Testis (tissue), 3 donors: ENCODE results near the gene FHIT. TPM values are rescaled to one million over a fixed set of nuclear protein-coding genes. Genes with fewer than 3 reads are reported as not detected.

Experiments
- DNase-seq: peaks from one replicate; pipeline ENCODE4 v3.0.0-alpha.2; 2019
- H3K27ac ChIP-seq, 2 donors: fragments of 200-600 bp; sonication (generic); one replicate each; pipeline ENCODE4 v1.5.1; 2019
- H3K27me3 ChIP-seq: fragments of 200-600 bp; sonication (generic); one replicate; pipeline ENCODE4 v1.5.1; 2019
- H3K36me3 ChIP-seq: fragments of 200-600 bp; sonication (generic); one replicate; pipeline ENCODE4 v1.5.1; 2017; ENCODE audit warnings: low read depth; ENCODE audit errors: missing control alignments
- H3K4me1 ChIP-seq: fragments of 200-600 bp; sonication (generic); one replicate; pipeline ENCODE4 v1.5.1; 2019
- H3K4me3 ChIP-seq, 2 donors: fragments of 200-600 bp; sonication (generic); one replicate each; pipeline ENCODE4 v1.5.1; 2017 to 2019
- H3K9me3 ChIP-seq: fragments of 200-600 bp; sonication (generic); one replicate; pipeline ENCODE4 v1.5.1; 2017
- CTCF ChIP-seq, 3 experiments: fragments of 450-650 bp in 2 of 3; fragments of 200-600 bp in 1 of 3; sonication (generic) in 1 of 3; IDR thresholded peaks; one replicate each; pipeline ENCODE4 v1.5.1; 2016 to 2019; ENCODE audit warnings: antibody characterized with exemption in 3 of 3, mild to moderate bottlenecking in 2 of 3, moderate library complexity in 1 of 3
- POLR2A ChIP-seq: fragments of 450-650 bp; IDR thresholded peaks from one replicate; pipeline ENCODE4 v1.6.1; 2017; ENCODE audit warnings: antibody characterized with exemption, mild to moderate bottlenecking, moderate library complexity
- WGBS, 2 donors: methylation state at CpG; one replicate each; pipeline ENCODE4 v1.1.5; 2018; 5-methylcytosine and 5-hydroxymethylcytosine counted together
- intact Hi-C: fragments of 100-400 bp; cut with DNase I; formaldehyde crosslinking; loops from one replicate; pipeline ENCODE4 v1.15.1; 2023; ENCODE audit warnings: low total_unique reads
- polyA plus RNA-seq: library from polyadenylated mRNA; stranded (reverse); fragments of 350-450 nt; fragmentation: Illumina TruSeq; extraction: RNeasy Lipid Tissue Mini Kit (QIAGEN cat#74804); gene quantifications from one replicate; pipeline ENCODE4 v1.2.3, GENCODE V29; 2014; ENCODE audit warnings: low read depth, low replicate concordance; ENCODE audit not compliant: insufficient read depth
- total RNA-seq, 2 donors: library from RNA; depleted of rRNA; stranded (reverse); fragments of >200 nt; gene quantifications; one replicate each; pipeline ENCODE4 v1.2.3, GENCODE V29; 2016

Gene FHIT
- total and polyA plus RNA-seq, 3 donors from 2014 or later = 10.1 to 29.6 (median 15.5) TPM

GRCh38 chr3:61065451-61066011, 185.7 kb downstream of the FHIT start:
- Histone ChIP-seq H3K4me1 (no peaks in the 10 kb centered on the region), H3K36me3 (no peaks in the 10 kb centered on the region), H3K9me3 (no peaks in the 10 kb centered on the region), H3K27ac (no peak overlapping the region), H3K27me3 (no peaks in the 10 kb centered on the region), H3K4me3 (no peak overlapping the region)
- no peak for DNase-seq
- 60 to 81% methylated on average over 3 of the region's 3 CpGs for WGBS, 2 donors
- TF ChIP-seq CTCF (IDR thresholded peaks at IDR 0.05) (no peak), POLR2A (no peak)
- intact Hi-C loops = no loop called here

- no peak overlapping the region for H3K27ac ChIP-seq
- DNase-seq = no peak
- H3K4me1 ChIP-seq = no peaks in the 10 kb centered on the region
- TF ChIP-seq POLR2A (no peak), CTCF (IDR thresholded peaks at IDR 0.05) (no peak)
- intact Hi-C loops = no loop called here
- no peaks in the 10 kb centered on the region for H3K9me3 ChIP-seq
- WGBS, 2 donors = 87 to 93% methylated on average over 2 of the region's 2 CpGs
- H3K36me3 ChIP-seq = no peaks in the 10 kb centered on the region
- no peaks in the 10 kb centered on the region for H3K27me3 ChIP-seq
- H3K4me3 ChIP-seq = no peak overlapping the region
Observed at GRCh38 chr3:61061092-61061723, 190.0 kb downstream of the FHIT start.

- TF ChIP-seq CTCF (IDR thresholded peaks at IDR 0.05) (no peak), POLR2A (no peak)
- Histone ChIP-seq H3K27ac (no peak overlapping the region), H3K36me3 (no peaks in the 10 kb centered on the region), H3K4me1 (no peaks in the 10 kb centered on the region), H3K4me3 (no peak overlapping the region), H3K9me3 (no peaks in the 10 kb centered on the region), H3K27me3 (no peaks in the 10 kb centered on the region)
- intact Hi-C loops = no loop called here
- 81 to 86% methylated on average over 2 of the region's 2 CpGs for WGBS, 2 donors
- no peak for DNase-seq
Observed at GRCh38 chr3:61060411-61060861, 190.8 kb downstream of the FHIT start.

- H3K9me3 ChIP-seq = no peaks in the 10 kb centered on the region
- TF ChIP-seq POLR2A = no peak
- no peaks in the 10 kb centered on the region for H3K27me3 ChIP-seq
- DNase-seq = no peak
- intact Hi-C loops = no loop called here
- H3K4me3 ChIP-seq = no peak overlapping the region
- H3K4me1 ChIP-seq = no peaks in the 10 kb centered on the region
- WGBS, 2 donors = 74 to 91% methylated on average over 2 of the region's 2 CpGs
- H3K27ac ChIP-seq = no peak overlapping the region
- no peaks in the 10 kb centered on the region for H3K36me3 ChIP-seq
Observed at GRCh38 chr3:61058836-61059235, 192.4 kb downstream of the FHIT start.

- Histone ChIP-seq H3K36me3 (no peaks in the 10 kb centered on the region), H3K27ac (no peak overlapping the region), H3K27me3 (no peaks in the 10 kb centered on the region), H3K4me1 (no peaks in the 10 kb centered on the region), H3K9me3 (no peaks in the 10 kb centered on the region), H3K4me3 (no peak overlapping the region)
- DNase-seq = no peak
- TF ChIP-seq CTCF (IDR thresholded peaks at IDR 0.05) (no peak), POLR2A (no peak)
- intact Hi-C loops = no loop called here
- WGBS, 2 donors = 77 to 84% methylated on average over 4 of the region's 4 CpGs
Observed at GRCh38 chr3:61057464-61057863, 193.8 kb downstream of the FHIT start.
